GM18526 (cell line): Measurements from ENCODE around the gene FABP7.

Experiments
- POLR2A ChIP-seq: IDR thresholded peaks from 3 replicates; pipeline ENCODE4 v1.6.1; 2011; ENCODE audit not compliant: insufficient read length; ENCODE audit errors: extremely low read depth

The FABP7 gene

DNA sequence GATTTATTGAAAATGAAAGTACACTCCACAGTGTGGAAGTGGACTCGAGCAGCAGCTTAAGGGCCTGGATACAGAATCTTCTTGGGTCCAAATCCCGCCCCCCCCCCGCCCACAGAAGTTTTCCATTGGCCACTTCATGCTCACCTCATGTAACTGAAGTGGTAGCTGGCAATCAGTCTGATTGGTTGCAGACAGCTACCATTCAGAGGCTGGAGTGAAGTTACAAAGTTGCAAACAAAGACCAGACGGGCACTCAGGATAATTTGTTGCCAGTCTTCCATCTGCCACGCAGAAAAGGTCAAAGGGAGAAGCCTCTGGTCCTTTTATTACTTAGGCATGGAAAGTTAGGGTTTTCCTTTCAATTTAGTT, 25.8 kb upstream of the FABP7 start:
- TF ChIP-seq POLR2A, result no peak

DNA sequence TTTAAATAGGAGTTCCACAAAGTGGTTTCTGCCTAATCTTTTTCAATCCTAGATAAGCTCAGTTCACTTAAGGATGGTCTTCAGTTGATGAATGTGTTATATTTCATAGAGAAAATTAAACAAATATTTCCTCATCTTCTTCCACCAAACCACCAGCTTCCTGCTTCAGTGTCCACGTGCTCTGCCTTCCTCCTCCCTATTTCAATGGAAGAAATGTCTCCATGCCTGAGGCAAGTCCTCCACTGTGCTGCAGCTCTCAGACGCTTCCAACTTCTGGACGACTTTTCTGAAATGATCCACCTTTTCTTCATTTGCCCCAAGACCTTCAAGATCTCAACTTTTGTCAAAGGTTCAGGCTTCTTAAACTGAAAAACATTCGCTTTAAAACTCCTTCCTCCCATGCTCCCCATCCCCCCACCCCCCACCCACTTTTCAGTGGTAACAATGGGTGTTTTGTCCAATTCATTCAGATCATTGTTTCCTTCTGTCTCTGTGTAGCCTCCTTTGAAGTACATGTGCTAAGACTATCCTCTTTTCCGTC, 25.3 kb upstream of the FABP7 start:
- TF ChIP-seq POLR2A, result no peak

DNA sequence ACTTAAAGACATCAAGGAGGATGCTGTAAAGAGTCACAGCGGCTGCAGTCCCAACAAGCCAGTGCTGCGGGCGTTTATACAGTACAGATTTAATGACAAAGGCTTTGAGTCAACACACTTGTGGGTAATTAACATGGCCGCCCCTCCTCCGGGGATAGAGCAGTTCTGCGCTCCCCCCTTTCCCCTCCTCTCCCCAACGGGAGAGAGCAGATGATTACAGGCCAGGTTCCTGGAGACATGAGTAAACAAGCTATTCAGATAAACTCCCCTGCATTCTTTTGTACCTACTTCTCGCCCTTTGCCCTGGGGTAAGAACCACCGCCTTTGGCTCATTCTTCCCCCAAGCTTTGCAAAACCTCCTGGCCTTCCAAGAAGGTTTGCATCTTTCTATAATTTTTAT, 23.6 kb upstream of the FABP7 start:
- TF ChIP-seq POLR2A, result no peak

DNA sequence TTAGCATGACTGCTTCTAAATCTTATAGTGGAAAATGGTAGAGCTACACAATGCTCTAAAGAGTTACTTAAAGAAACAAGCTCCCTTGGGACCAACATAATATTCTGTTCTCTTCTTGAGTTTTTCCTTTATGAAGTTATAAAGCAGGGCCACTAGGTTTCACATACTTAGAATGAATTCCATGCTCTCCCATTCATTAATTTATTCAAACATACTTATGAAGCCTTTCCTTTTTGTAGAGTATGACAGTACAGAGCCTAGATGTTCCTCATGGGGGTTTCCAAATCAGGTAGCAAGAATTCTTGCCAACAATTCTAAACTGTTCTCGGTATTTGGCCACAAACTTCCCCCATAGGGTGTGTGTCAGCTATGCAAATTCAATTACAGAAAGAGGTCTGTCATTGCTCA, 20.6 kb upstream of the FABP7 start:
- no peak for TF ChIP-seq POLR2A

DNA sequence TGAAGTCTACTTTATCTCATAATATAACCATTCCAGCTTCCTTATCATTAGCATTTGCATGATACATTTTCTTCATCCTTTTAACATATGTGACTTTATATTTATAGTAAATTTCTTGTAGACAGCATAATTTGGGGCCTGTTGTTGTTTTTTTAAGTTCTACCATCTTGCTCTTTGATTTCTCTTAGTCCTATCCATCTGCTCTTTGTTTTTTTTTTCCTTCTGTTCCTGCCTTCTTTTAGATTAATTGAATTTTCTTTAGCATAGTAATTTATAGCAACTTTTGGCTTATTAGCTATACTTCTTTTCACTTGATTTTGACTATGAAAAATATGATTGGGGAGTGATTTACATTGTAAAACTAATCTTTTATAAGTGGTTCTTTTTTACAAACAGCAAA, 19.2 kb upstream of the FABP7 start:
- no peak for TF ChIP-seq POLR2A

DNA sequence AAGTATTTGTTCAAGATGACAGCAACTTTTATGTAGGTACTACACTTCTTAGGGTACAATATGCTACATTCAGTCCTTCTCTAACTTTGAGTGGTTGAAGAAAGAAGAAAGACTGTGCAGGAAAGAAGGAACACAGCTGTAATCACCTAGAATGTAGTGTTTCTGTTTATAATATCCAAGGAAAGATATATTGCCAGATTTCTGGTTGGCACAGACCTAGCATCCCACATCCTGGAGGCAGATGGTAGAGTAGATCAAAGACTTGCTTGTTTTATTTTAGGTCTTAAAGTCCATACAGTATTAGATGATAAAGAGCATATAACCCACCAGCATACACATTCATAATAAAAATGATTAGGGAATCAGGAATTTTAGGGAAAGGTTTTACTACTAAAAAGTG, 13.3 kb upstream of the FABP7 start:
- no peak for TF ChIP-seq POLR2A

DNA sequence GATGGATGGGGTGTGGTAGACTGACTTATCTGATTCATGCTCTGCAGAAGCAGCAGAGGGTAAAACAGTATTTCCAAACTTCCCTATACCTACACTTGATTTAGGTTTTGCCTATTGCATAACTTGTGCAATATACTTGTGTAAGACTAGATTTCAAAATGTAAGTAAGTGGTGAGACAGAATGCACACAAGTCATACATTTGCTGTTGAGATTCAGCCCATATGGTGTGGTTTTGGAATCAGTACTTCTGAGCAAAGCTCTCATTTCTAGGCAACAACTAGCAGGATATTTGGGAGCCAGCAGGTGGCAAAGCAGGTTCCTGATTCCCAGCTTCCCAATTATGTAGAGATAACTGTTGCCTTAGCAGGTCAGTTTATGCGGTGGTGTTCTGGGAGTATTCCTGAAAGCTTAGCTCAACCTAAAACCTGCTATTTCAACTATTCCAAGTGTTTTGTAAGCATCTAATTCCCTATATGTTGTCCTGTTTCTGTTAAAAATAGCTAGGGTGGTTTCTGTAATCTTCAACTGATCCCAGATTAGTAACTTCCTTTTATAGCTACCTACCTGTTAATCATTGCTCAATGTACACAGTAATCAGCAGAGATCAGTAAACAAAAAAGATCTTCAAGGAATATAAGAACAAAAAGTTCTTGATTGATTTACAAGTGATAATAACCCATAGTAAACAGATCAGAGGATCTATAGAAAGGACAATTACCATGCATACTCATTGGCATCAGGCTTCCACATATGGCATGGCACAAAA, 8.5 kb upstream of the FABP7 start:
- no peak for TF ChIP-seq POLR2A

DNA sequence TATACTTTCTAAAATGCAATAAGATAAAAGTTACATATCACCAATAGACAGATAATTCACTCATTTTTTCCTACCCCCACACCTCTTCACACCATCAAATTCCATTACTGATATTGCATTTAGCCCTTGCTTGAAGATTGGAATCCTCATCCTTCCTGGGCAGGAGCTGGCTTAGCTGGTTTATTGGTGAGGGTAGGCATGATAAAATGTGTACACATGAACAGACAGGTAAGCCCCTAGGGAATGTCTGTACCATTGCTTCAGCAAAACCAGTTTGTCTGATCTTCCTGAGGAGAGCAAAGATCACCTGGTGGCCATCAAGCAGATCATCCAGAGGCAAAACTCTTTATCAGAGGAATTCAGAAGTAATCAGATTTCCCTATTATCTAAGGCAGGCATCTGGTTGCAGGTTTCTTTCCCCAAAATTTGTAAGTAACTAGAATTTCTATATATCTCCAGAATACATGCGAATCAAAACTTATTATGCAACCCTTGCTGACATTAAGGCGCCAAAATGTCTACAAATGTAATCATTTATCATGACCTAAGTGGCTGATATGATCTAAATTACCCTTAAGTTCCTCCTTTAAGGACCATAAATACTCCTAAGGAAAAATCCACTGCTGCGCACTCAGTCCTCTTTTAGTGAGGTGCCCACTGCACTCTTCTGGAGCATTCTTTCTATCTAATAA, 6.6 kb upstream of the FABP7 start:
- TF ChIP-seq POLR2A, result no peak

DNA sequence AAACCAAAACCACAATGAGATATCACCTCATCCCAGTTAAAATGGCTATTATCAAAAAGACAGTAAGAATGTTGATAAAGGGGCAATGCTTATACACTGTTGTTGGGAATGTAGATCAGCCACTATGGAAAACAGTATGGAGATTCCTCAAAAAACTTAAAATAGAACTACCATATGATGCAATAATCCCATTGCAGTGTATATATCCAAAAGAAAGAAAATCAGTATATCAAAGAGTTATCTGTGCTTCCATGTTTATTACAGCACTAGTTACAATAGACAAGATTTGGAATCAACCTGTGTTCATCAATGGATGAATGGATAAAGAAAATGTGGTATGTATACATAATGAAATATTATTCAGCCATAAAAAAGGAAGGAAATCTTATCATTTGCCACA, 3.5 kb upstream of the FABP7 start:
- TF ChIP-seq POLR2A, result no peak

DNA sequence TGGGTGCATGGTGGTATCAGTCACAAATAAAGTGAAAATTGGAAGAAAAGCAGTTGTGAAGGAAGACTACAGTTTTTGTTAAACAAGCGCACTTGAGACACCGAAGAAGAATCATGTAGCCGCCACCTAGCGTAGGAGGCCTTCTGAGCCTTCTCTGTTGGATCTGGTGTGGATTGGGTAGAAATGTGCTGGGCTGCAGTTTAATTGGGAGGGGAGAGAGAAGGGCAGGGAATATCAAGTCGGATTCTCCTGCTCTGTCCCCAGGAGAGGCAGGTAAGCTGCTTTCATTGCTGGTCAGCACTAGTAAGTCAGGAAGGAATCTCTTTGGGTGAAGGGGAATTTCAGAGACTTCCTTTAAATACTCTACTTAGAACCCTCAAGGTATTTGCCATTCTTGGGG, 1.2 kb upstream of the FABP7 start:
- no peak for TF ChIP-seq POLR2A

DNA sequence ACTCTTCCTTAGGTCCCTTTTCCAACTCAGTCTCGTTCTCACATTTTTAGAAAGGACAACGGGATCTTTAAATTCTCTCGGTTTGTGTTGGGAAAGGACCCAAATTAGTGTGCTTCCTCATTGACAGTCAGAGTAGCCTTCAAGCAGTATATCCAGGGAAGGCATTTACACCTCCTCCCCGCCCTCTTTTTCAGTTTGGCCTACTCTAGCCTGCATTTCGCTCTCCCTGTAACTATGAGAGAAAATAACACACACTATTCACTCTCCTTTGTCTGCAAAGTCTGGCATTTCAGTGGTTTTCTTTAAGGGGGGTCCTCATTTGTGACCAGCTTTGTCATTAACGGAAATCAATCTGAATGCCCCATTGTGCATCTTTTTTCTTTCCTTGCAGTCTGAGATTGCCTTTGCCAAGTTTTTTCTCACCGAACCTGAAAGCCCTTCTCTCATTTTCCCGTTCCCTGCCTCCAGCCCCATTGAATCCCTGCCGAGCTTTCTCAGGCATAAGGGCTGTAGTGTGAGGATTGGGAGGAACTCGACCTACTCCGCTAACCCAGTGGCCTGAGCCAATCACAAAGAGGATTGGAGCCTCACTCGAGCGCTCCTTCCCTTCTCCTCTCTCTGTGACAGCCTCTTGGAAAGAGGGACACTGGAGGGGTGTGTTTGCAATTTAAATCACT, 393 bp upstream of the FABP7 start:
- no peak for TF ChIP-seq POLR2A

DNA sequence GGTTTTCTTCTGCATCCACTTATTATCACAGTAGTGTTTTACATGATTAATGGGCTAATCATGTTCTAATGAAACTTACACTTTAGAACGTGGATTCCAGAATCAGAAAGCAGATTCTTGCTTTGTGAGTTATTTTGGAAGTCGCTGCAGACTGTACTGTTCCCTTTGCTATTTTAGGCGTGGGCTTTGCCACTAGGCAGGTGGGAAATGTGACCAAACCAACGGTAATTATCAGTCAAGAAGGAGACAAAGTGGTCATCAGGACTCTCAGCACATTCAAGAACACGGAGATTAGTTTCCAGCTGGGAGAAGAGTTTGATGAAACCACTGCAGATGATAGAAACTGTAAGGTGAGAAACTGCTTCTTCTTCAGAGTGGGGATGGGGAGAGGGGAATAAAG, 598 bp downstream of the FABP7 start:
- no peak for TF ChIP-seq POLR2A

DNA sequence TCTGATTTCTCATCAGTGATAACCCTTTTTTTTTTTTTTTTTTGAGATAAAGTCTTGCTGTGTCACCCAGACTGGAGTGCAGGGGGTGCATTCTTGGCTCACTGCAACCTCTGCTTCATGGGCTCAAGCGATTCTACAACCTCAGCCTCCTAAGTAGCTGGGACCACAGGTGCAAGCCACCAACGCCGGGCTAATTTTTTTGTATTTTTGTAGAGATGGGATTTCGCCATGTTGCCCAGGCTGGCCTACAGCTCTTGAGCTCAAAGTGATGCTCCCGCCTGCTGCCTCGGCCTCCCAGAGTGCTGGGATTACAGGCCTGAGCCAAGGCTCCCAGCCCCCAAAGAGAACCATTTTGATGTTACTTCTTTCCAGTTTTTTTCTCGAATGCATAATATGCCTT, 2.2 kb downstream of the FABP7 start:
- TF ChIP-seq POLR2A, result no peak

DNA sequence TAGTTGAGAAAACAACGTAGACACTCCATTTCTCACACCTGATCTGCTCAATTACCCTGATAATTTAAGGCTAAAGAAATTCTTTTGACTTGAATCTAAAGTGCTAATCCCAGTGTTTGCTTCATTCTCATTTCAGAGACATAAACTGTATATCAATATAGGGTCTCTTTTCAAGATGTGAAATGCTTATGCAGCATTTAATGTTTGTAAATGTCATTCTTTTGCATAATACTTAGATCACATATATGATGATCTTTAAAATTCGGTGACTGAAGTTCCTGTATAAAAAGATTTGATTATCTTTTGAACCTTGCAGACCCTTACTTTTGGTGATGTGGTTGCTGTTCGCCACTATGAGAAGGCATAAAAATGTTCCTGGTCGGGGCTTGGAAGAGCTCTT, 3.9 kb downstream of the FABP7 start:
- no peak for TF ChIP-seq POLR2A

DNA sequence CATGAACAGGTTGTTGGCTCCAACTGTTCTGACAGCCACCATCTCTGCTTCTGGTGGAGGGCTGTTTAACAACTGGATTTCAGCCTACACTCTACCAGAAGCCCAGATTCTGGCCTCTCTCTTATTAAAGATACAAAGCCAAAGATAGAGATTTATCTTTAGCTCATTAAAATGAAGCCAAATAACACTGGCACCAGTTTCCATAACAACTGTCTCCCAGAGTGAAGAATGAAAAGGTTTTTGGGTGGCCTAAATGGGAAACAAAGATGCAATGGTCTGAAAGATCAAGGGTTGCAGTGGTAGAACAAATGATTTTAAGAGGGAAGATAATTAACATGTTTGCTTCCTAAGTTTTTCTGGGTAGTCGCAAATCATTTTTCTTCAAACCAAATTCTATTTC, 6.4 kb downstream of the FABP7 start:
- TF ChIP-seq POLR2A, result no peak

DNA sequence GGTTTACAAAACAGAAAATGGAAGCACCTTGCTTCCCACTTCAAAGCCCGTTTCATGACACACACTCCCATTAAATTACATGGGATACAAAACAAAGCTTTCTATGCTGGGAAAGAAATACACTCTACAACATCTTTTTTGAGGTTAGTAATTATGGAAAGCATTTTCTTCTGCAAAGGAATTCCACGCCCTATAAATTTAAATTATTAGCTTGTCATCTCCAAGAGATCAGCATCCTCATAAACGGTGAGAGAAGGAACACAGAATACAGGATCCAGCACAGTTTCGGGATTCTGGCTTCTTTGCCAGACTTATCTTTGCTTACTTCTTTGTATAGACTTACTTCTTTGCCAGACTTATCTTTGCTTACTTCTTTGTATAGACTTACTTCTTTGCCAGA, 8.2 kb downstream of the FABP7 start:
- TF ChIP-seq POLR2A, result no peak
